ENCODE data around the gene SUPT3H. TPM values are rescaled to one million over a fixed set of nuclear protein-coding genes. Genes with fewer than 3 reads are reported as not detected.

Gene SUPT3H
- total and polyA plus RNA-seq, 4 donors = 0.85 to 4.8 (median 2.4) TPM

DNA sequence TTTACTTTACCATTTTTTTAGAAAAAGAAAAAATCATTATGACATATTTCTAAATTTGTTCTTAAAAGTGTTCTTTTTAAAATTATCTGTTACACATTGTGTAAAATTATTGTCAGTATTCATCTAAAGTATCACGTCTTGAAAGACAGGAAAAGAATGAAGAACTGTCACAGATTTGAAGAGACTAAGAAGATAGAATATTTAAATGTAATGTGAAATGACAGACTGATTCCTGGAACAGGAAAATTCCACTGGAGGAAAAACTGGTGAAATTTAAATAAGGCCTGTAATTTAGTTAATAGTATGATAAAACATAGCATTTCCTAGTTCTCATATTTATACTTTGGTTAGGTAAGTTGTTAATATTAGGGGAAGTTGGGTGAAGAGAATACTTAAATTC, 102.4 kb downstream of the SUPT3H start:
- 94% methylated on average over 1 of the region's 1 CpG for WGBS
- Histone ChIP-seq H3K4me1 (ENCODE audit: control insufficient read depth in 4 of 4, insufficient read depth in 4 of 4, low read length in 3 of 4) (no peaks in the 10 kb centered on the region), H3K9ac (ENCODE audit: low read depth in 1 of 2, low read length in 2 of 2) (no peak overlapping the region), H3K27ac (ENCODE audit: low read depth in 1 of 2, low read length in 2 of 2) (no peak overlapping the region), H3K36me3 (ENCODE audit: control insufficient read depth in 4 of 4, insufficient read depth in 3 of 4, low read depth in 1 of 4, low read length in 3 of 4) (no peaks in the 10 kb centered on the region), H3K27me3 (ENCODE audit: control insufficient read depth in 4 of 4, insufficient read depth in 4 of 4, low read length in 3 of 4) (no peaks in the 10 kb centered on the region), H3K9me3 (ENCODE audit: control insufficient read depth in 4 of 4, low read length in 3 of 4) (no peaks in the 10 kb centered on the region), H3K4me3 (ENCODE audit: low read depth in 1 of 3, low read length in 3 of 3) (no peak overlapping the region)
- no peak for DNase-seq (ENCODE audit: low spot score)
- TF ChIP-seq, protein P1, sequence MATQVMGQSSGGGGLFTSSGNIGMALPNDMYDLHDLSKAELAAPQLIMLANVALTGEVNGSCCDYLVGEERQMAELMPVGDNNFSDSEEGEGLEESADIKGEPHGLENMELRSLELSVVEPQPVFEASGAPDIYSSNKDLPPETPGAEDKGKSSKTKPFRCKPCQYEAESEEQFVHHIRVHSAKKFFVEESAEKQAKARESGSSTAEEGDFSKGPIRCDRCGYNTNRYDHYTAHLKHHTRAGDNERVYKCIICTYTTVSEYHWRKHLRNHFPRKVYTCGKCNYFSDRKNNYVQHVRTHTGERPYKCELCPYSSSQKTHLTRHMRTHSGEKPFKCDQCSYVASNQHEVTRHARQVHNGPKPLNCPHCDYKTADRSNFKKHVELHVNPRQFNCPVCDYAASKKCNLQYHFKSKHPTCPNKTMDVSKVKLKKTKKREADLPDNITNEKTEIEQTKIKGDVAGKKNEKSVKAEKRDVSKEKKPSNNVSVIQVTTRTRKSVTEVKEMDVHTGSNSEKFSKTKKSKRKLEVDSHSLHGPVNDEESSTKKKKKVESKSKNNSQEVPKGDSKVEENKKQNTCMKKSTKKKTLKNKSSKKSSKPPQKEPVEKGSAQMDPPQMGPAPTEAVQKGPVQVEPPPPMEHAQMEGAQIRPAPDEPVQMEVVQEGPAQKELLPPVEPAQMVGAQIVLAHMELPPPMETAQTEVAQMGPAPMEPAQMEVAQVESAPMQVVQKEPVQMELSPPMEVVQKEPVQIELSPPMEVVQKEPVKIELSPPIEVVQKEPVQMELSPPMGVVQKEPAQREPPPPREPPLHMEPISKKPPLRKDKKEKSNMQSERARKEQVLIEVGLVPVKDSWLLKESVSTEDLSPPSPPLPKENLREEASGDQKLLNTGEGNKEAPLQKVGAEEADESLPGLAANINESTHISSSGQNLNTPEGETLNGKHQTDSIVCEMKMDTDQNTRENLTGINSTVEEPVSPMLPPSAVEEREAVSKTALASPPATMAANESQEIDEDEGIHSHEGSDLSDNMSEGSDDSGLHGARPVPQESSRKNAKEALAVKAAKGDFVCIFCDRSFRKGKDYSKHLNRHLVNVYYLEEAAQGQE (IDR thresholded peaks at IDR 0.05) = no peak
- TF ChIP-seq, protein P2, sequence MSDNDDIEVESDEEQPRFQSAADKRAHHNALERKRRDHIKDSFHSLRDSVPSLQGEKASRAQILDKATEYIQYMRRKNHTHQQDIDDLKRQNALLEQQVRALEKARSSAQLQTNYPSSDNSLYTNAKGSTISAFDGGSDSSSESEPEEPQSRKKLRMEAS (IDR thresholded peaks at IDR 0.05) = no peak
- TF ChIP-seq EGR1 (IDR thresholded peaks at IDR 0.05; ENCODE audit: low read depth in 2 of 2) (no peak), RAD21 (IDR thresholded peaks at IDR 0.05) (no peak), YY1 (IDR thresholded peaks at IDR 0.05) (no peak)

DNA sequence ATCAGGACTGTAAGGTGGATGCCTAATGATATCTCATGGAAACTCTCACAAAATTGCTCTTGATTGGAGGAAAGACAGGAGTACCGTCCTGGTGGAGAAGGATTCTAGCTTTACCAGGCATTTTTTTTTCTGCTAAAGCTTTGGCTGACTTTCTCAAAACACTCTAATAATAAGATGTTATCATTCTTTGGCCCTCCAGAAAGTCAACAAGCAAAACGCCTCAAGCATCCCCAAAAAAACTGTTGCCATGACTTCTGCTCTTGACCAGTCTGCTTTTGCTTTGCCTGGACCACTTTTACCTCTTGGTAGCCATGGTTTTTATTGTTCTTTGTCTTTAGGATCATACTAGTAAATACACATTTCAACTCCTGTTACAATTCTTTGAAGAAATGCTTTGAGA, 105.1 kb downstream of the SUPT3H start:
- no peaks in the 10 kb centered on the region for H3K9me3 ChIP-seq (ENCODE audit: control insufficient read depth in 4 of 4, low read length in 3 of 4)
- no peaks in the 10 kb centered on the region for H3K36me3 ChIP-seq (ENCODE audit: control insufficient read depth in 4 of 4, insufficient read depth in 3 of 4, low read depth in 1 of 4, low read length in 3 of 4)
- no peak overlapping the region for H3K4me3 ChIP-seq (ENCODE audit: low read depth in 1 of 3, low read length in 3 of 3)
- no peak overlapping the region for H3K9ac ChIP-seq (ENCODE audit: low read depth in 1 of 2, low read length in 2 of 2)
- no peak for DNase-seq (ENCODE audit: low spot score)
- 94% methylated on average over 2 of the region's 2 CpGs for WGBS
- no peak overlapping the region for H3K27ac ChIP-seq (ENCODE audit: low read depth in 1 of 2, low read length in 2 of 2)
- no peaks in the 10 kb centered on the region for H3K27me3 ChIP-seq (ENCODE audit: control insufficient read depth in 4 of 4, insufficient read depth in 4 of 4, low read length in 3 of 4)
- no peaks in the 10 kb centered on the region for H3K4me1 ChIP-seq (ENCODE audit: control insufficient read depth in 4 of 4, insufficient read depth in 4 of 4, low read length in 3 of 4)
- TF ChIP-seq SP1 (IDR thresholded peaks at IDR 0.05) (no peak), FOXA2 (IDR thresholded peaks at IDR 0.05) (no peak), JUND (IDR thresholded peaks at IDR 0.05) (no peak), YY1 (IDR thresholded peaks at IDR 0.05) (no peak), TAF1 (conservative IDR thresholded peaks at IDR 0.05) (no peak), RXRA (IDR thresholded peaks at IDR 0.05) (no peak), FOXA1 (IDR thresholded peaks at IDR 0.05) (no peak), HNF4G (IDR thresholded peaks at IDR 0.05) (no peak), EGR1 (IDR thresholded peaks at IDR 0.05; ENCODE audit: low read depth in 2 of 2) (no peak), NR2F2 (IDR thresholded peaks at IDR 0.05) (no peak), RAD21 (IDR thresholded peaks at IDR 0.05) (no peak), GABPA (IDR thresholded peaks at IDR 0.05 in 1 of 2, conservative IDR thresholded peaks at IDR 0.05 in 1 of 2) (no peak)
- TF ChIP-seq, protein P3, sequence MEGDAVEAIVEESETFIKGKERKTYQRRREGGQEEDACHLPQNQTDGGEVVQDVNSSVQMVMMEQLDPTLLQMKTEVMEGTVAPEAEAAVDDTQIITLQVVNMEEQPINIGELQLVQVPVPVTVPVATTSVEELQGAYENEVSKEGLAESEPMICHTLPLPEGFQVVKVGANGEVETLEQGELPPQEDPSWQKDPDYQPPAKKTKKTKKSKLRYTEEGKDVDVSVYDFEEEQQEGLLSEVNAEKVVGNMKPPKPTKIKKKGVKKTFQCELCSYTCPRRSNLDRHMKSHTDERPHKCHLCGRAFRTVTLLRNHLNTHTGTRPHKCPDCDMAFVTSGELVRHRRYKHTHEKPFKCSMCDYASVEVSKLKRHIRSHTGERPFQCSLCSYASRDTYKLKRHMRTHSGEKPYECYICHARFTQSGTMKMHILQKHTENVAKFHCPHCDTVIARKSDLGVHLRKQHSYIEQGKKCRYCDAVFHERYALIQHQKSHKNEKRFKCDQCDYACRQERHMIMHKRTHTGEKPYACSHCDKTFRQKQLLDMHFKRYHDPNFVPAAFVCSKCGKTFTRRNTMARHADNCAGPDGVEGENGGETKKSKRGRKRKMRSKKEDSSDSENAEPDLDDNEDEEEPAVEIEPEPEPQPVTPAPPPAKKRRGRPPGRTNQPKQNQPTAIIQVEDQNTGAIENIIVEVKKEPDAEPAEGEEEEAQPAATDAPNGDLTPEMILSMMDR (IDR thresholded peaks at IDR 0.05; ENCODE audit: low read depth, low read length, missing input control) = no peak
- TF ChIP-seq, protein P2 (IDR thresholded peaks at IDR 0.05) = no peak
- TF ChIP-seq, protein P4, sequence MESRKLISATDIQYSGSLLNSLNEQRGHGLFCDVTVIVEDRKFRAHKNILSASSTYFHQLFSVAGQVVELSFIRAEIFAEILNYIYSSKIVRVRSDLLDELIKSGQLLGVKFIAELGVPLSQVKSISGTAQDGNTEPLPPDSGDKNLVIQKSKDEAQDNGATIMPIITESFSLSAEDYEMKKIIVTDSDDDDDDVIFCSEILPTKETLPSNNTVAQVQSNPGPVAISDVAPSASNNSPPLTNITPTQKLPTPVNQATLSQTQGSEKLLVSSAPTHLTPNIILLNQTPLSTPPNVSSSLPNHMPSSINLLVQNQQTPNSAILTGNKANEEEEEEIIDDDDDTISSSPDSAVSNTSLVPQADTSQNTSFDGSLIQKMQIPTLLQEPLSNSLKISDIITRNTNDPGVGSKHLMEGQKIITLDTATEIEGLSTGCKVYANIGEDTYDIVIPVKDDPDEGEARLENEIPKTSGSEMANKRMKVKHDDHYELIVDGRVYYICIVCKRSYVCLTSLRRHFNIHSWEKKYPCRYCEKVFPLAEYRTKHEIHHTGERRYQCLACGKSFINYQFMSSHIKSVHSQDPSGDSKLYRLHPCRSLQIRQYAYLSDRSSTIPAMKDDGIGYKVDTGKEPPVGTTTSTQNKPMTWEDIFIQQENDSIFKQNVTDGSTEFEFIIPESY (IDR thresholded peaks at IDR 0.05) = no peak
- TF ChIP-seq, protein P1 (IDR thresholded peaks at IDR 0.05) = no peak
- TF ChIP-seq, protein P5, sequence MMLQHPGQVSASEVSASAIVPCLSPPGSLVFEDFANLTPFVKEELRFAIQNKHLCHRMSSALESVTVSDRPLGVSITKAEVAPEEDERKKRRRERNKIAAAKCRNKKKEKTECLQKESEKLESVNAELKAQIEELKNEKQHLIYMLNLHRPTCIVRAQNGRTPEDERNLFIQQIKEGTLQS (IDR thresholded peaks at IDR 0.05) = no peak
